GM19463 (cell line): ENCODE measurements around the gene CHRNA9.
"Not testable (repeated sequence)": the region's sequence is repeated elsewhere in the genome, so short reads cannot be mapped to it uniquely, and the experiment has no call there.

ENCODE experiments used
- ATAC-seq: cut with Tn5 transposase; IDR thresholded peaks from one replicate; pipeline ENCODE4 v1.9.1; 2021; ENCODE audit warnings: mild to moderate bottlenecking, moderate library complexity; ENCODE audit not compliant: unreplicated experiment

CHRNA9 gene

GRCh38 chr4:40378619-40379018, 43.5 kb downstream of the CHRNA9 start:
- ATAC-seq, result no peak

- no peak for ATAC-seq
Measured at GRCh38 chr4:40379248-40379647, 44.1 kb downstream of the CHRNA9 start.

- no peak for ATAC-seq
Measured at GRCh38 chr4:40380647-40381046, 45.5 kb downstream of the CHRNA9 start.

DNA sequence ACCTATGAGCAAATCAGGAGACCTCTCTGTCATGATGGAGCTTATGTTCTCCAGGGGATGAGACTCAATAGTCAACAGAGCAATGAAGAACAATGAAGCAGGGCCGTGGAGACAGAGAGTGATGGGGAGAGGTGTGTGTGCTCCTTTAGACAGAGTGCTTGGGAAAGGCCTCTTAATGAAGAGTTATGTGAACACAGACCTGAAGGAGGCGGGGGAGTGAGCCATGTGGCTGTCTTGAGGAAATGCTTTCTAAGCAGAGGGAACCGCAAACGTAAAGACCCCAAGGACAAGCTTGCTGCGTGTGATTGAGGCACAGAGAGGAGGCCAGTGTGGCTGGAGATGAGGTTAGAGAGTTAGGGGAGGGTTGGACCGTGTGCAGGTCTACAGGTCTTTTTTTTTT, 53.1 kb downstream of the CHRNA9 start:
- ATAC-seq, result no peak

DNA sequence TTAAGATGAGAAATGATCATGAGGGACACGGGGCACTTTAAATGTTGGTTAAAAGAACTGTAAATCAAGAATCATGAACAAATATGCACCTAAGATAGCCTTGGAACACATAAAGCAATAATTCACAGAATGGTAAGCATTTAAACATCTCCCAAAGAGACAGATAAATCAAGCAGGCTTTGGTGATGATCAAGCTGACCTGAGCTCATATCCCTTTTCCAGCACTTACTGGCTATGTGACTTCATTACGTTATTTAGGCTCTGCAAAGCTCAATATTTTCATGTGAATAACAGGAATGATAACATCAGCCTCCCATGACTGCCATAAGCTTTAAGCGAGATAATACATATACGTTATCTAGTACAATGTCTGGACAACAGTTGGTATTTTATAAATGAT, 54.9 kb downstream of the CHRNA9 start:
- no peak for ATAC-seq

GRCh38 chr4:40392241-40392640, 57.1 kb downstream of the CHRNA9 start:
- not testable (repeated sequence) for ATAC-seq

DNA sequence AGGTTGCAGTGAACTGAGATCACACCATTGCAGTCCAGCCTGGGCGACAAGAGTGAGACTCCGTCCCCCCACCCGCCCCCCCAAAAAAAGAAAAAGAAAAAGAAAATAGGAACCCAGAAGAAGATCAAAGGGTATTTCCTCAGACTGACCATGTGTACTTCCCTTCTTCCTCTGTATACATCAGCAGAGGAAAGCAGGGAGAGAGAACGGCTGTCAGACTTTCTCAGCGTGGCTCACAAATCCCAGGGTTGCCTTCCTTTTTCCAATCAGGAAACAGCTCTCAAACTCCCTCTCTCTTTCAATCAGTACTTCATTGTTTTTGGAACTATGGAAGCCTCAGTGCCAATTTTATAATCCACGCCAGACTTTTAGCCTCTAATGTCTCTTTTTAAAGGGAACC, 59.1 kb downstream of the CHRNA9 start:
- no peak for ATAC-seq

- ATAC-seq, result no peak
Measured at GRCh38 chr4:40395166-40395900, 60.2 kb downstream of the CHRNA9 start.

DNA sequence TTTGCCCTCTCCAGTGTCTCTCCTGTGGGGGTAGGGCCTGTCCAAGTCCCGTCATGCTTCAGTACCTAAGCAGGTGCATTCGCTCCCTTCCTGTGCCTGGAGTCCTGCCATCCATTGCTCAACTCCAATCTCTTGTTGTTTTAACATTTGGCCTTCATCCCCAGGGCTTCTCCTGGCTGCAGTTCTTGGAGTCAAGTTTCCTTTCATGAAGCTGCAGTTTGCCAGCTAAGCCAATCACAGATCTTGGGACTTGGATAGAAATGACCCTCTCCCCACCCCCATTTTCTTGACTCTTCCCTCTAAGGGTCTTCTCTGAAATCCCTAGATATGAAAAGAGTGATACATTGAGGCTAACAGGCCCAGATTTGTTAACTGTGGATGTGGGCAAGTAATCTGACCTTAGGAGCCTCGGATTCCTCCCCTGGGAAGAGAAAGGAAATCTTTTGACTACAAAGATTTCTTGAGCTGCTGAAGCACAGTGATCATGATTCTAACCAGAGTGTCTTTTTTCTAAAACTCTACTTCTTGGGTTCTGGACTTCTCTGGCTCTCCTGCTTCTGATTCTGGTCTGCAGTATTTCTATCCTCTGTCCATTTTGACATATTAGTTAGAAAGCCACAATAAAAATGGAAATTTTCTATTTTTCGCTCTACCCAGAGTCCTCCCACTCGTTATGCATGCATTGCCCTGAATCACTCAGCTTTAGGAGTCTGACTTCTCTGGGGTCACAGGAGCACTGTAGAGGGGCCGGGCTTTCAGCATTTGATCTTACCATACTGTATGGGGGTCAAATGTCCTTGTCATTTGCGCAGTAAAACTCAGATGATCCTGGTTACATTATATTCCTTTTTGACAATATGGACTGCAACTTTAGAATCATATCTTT, 61.0 kb downstream of the CHRNA9 start:
- ATAC-seq, result no peak

DNA sequence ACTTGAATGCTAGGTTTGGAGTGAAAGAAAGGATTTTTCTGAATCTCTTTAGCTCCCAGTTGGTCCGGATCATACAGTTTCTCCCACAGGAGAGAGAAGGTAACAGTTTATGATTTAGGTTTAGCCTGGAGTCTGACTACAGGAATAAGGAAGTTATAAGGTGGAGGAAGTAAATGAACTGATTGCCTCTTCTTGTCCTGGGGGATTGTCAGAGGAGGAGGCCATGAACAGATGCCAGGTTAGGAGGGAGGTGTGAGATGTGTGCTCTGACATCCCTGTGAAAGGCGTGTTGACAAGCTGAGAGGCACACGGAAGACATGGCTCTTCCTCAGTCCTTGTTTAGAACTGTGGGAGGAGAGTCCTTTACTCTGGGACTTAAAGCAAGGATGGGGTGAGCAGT, 64.4 kb downstream of the CHRNA9 start:
- no peak for ATAC-seq

DNA sequence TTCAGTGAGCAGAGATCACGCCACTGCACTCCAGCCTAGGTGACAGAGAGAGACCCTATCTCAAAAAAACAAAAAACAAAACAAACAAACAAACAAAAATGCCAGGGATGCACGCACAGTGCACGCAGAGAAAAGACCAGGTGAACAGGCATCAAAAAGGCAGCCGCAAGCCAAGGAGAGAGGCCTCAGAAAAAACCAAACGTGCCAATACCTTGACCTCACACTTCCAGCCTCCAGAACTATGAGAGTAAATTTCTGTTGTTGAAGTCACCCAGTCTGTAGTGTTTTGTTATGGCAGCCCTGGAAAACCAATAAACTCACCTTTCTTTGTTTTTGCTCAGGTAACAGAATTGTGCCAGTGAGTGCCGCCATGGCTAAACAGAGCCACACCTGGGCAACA, 66.0 kb downstream of the CHRNA9 start:
- ATAC-seq, result no peak

- ATAC-seq, result no peak
Measured at GRCh38 chr4:40401631-40402030, 66.5 kb downstream of the CHRNA9 start.

DNA sequence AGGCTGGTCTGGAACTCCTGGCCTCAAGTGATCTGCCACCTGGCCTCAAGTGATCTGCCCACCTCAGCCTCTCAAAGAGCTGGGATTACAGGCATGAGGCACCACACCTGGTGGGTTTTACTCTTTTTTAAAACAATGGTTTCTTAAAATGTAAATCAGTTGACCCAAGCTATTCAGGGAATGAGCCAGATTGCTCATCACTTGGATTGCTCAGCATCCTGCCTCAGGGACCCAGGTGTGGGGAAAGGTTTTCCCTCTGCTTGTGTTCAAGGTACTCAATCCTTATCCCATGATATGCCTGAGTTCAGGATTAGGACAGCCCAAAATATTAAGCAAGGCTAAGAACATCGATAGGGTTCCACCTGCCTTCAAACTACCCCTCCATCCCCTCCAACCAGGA, 67.4 kb downstream of the CHRNA9 start:
- ATAC-seq, result no peak

DNA sequence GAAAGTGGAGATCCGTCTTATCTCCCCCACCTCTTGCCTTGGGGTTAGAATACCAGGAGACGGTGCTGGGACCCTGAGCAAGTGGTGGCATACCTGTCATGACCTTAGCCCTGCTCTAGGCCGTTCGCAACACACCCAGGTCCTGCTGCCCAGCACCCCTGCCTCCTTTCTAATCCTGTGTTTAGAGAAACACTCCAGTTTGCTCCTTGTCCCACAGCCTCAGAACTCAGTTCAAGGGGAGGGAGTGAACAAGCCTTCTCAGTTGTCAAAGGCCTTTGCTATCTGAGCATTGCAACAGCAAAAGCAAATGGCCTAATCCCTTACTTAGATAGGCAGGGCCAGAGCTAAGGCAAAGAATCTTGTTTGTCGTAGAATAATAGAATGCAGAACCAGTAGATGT, 67.9 kb downstream of the CHRNA9 start:
- no peak for ATAC-seq
